GM20000 (cell line): ENCODE data around the gene DLX5.
"Not testable (repeated sequence)": the region's sequence is repeated elsewhere in the genome, so short reads cannot be mapped to it uniquely, and the experiment has no call there.

Source experiments
- DNase-seq: peaks from one replicate; pipeline ENCODE4 v3.0.0; 2012; ENCODE audit warnings: low spot score
- TF ChIP-seq, protein P1 (sequence below): IDR thresholded peaks from 2 replicates; pipeline ENCODE4 v1.5.1; 2012; ENCODE audit warnings: mild to moderate bottlenecking, control low read depth; ENCODE audit errors: extremely low read depth, missing control alignments

DLX5 gene

DNA sequence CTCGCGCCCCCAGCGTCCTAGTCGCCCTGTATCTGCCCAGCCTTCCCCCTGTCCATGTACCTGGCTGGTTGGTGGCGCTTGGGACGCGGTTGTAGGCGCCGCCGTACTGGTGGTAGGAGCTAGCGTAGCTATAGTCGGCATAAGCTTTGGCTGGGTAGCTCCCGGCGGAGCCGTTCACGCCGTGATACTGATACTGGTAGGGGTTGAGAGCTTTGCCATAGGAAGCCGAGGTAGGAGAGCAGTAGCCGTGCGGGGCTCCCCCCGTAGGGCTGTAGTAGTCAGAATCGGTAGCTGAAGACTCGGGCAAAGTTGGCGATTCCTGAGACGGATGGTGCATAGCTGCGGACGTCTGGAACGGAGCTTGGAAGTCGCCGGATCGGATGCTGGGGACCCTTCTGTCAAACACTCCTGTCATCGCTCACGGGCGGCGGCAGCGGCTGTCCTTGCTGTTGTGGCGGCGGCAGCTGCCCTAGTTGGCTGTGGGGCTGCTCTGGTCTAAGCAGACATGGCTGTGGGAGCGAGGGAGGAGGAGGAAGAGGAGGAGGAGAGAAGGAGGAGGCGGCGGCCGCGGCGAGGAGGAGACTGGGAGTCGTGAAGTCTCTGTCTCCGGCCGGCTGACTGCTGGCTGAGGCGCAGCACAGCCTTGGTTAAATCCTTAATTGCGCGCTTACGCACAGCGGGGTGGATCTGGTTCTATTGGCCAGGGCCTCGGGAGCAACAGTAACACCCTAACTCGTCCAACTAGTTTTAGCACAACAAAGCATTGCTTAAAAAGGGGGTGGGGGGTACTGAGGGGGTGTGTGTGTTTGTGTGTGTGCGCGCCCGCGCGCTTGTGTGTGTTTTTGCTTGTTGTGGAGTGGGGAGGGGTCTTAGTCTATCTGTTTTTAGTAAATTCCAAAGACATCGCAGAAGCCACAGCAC is at the start of gene DLX5:
Gene DLX5 (minus strand): TSS at position 623 of the 921 bp plus-strand sequence. CDS start 208 bp downstream, at position 415.
- no peak for DNase-seq
- TF ChIP-seq, protein P1, sequence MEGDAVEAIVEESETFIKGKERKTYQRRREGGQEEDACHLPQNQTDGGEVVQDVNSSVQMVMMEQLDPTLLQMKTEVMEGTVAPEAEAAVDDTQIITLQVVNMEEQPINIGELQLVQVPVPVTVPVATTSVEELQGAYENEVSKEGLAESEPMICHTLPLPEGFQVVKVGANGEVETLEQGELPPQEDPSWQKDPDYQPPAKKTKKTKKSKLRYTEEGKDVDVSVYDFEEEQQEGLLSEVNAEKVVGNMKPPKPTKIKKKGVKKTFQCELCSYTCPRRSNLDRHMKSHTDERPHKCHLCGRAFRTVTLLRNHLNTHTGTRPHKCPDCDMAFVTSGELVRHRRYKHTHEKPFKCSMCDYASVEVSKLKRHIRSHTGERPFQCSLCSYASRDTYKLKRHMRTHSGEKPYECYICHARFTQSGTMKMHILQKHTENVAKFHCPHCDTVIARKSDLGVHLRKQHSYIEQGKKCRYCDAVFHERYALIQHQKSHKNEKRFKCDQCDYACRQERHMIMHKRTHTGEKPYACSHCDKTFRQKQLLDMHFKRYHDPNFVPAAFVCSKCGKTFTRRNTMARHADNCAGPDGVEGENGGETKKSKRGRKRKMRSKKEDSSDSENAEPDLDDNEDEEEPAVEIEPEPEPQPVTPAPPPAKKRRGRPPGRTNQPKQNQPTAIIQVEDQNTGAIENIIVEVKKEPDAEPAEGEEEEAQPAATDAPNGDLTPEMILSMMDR, result no peak

DNA sequence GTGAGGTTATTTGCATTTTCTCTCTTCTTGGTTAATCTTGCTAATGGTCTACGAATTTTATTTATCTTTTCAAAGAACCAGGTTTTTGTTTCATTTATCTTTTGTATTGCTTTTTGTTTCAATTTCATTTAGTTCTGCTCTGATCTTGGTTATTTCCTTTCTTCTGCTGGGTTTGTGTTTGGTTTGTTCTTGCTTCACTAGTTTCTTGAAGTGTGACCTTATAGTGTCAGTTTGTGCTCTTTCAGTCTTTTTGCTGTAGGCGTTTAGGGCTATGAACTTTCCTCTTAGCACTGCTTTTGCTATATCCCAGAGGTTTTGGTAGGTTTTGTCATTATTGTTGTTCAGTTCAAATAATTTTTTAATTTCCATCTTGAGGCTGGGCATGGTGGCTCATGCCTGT is 47.4 kb upstream of the DLX5 start:
- not testable (repeated sequence) for DNase-seq

DNA sequence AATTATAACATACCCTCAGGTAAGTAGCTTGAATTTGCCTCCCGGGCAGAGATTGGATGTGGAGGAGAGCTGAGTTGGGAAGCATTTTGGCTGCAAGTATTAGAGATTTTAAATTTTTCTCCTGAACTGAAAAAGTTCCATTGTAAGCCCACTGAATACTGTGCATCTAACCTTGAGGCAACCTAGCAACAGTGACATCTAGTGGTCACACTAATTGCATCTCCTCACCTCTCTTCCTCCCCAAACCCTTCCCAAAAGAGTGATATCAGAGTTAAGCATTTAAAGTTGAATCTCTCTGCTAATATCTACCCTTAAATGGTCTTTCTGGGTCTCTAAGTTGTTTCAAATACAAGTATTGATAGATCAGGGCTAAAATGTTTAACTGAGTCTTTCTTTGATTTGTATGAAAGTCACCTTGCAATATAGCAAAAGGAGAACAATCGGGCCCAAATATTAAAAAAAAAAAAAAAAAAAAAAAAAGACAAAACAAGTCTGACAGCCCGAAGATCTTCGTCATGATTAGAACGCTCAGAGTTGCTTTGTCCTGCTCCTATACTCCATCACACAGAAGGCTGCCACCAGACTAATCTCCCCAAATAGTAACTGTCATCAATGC is 40.4 kb upstream of the DLX5 start:
- TF ChIP-seq, protein P1, result peak; percentile 67

DNA sequence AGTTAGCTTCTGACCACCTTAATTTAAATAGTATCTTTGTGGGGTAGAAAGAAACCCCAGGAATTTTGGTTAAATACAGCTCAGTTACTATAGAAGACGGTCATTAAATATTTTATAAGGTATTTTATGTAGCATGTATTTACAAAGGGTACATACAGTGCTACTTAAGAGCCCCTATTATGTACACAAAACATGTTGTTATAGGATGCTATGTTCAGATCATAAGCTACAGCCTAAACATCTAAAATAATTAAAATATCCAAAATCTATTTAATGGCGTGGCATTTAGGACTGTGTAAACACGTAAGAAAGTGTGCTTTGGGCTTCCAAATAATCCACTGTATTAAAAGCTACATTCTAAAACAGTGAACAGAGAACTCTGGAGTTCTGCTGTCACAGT is 39.4 kb upstream of the DLX5 start:
- TF ChIP-seq, protein P1, result no peak
- no peak for DNase-seq

More for the DNA sequence above, 40.4 kb upstream of the DLX5 start:
- peak; percentile 55 for DNase-seq

DNA sequence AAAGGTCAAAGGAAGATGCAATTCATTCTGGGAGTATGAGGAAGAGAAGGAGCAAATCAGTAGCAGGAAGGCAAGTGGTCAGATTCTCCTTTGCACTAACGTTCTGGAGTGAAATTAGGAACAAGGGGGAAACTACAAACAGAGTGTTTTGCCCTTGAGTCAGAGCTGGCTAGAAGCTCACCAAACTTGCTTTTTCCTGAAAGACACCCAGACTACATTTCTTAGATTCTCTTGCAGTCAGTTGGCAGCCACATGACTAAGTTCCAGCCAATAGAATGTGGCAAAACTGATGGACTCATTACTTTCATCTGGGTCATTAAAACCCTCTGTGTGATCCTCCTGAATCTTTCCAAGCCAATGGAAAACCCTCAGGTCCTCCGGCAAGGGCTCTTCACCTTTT is 18.6 kb upstream of the DLX5 start:
- TF ChIP-seq, protein P1, result no peak
- no peak for DNase-seq

DNA sequence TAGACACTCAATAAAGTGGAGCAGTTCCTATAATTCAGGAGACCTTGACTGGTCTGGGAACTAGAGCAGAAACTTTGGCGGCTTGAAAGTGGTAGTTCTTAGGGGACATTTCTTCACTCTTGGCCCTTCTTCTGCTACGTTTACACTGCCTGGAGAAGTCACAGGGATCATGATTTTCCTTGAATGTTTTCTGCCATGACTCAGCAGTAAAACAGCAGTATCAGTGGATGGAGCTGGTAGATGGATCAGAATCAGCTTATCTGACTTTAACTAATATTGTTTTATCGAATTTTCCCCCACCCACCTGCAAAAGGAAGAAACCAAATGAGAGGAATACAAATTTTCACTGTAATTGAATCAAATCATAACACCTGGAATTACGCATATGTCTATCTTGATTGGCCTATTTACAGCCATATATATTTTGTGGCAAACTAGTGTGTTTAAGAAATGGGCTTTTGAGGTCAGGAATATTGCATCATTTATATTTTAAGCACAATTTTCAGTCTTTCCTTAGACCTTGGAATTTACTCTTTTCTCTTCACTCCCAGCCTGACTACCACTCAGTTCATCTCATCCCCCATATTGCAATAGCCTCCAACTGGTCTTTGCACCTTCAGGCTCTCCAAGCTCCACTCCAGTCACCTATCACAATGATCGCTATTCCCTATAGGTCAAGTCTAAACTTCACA is 14.9 kb upstream of the DLX5 start:
- TF ChIP-seq, protein P1, result no peak
- no peak for DNase-seq

DNA sequence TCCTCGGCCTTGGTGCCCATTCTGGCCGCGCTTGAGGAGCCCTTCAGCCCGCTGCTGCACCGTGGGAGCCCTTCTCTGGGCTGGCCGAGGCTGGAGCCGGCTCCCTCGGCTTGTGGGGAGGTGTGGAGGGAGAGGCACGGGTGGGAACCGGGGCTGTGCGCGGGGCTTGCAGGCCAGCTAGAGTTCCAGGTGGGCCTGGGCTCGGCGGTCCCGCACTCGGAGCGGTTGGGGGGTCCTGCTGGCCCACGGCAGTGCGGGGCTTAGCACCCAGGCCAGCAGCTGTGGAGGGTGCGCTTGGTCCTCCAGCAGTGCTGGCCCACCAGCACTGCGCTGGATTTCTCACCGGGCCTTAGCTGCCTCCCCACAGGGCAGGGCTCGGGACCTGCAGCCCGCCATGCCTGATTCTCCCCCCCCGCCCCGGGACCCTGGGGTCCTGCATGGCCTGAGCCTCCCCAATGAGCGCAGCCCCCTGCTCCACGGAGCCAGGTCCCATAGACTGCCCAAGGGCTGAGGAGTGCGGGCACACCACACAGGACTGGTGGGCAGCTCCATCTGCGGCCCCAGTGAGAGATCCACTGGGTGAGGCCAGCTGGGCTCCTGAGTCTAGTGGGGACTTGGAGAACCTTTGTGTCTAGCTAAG is 9.7 kb upstream of the DLX5 start:
- DNase-seq, result not testable (repeated sequence)
